ENCODE measurements around the gene MGST2.

DNA sequence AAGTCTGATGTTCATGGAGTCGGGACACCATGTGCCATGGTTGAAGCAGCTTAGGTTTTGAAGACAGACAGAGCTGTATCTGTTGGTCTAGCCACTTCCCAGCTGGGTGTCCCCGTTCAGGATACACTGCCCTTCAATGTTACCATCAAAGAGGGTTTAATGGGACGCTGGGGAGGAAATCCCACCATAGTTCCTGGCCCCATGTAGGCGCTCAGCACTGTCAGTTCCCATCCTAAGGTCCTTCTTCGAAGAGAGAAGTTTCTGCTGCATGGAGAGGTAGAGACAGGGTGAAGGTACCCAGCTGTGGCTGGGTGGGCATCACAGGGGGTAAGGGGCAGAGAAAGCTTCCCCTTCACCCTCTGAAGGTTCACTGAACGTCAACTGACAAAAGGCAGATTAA lies 3.7 kb downstream of the MGST2 start:
- TF ChIP-seq, protein P1, sequence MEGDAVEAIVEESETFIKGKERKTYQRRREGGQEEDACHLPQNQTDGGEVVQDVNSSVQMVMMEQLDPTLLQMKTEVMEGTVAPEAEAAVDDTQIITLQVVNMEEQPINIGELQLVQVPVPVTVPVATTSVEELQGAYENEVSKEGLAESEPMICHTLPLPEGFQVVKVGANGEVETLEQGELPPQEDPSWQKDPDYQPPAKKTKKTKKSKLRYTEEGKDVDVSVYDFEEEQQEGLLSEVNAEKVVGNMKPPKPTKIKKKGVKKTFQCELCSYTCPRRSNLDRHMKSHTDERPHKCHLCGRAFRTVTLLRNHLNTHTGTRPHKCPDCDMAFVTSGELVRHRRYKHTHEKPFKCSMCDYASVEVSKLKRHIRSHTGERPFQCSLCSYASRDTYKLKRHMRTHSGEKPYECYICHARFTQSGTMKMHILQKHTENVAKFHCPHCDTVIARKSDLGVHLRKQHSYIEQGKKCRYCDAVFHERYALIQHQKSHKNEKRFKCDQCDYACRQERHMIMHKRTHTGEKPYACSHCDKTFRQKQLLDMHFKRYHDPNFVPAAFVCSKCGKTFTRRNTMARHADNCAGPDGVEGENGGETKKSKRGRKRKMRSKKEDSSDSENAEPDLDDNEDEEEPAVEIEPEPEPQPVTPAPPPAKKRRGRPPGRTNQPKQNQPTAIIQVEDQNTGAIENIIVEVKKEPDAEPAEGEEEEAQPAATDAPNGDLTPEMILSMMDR (IDR thresholded peaks at IDR 0.05): no peak
- no peak for TF ChIP-seq POLR2A (IDR thresholded peaks at IDR 0.05)
